NCI-H1436 (cell line): ENCODE measurements around the gene TCP11.
"Not testable (repeated sequence)": the region's sequence is repeated elsewhere in the genome, so short reads cannot be mapped to it uniquely, and the experiment has no call there.

ENCODE experiments used
- DNase-seq: peaks from one replicate; lab custom pipeline; 2025; lab: John Stamatoyannopoulos, UW

Gene TCP11

DNA sequence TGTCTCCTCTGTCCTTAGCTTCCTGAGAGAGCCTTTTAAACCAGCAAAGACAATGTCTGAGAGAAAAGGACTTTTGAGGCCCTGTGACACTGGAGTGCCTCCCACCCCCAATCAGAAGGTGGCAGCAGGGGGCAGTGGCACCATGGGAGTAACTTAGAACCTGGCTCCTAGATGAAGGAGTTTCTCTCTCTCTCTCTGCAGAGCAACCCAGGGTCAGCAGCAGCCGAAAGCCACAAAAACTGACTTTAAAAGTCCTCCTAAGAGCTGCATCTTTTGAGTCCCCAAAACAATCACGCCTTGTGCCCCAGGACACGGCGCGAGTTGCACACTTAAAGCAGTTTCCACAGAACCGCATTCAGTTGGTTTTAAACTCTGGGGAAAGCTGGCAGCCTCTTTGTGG, 5.3 kb upstream of the TCP11 start:
- DNase-seq = peak; percentile 29

DNA sequence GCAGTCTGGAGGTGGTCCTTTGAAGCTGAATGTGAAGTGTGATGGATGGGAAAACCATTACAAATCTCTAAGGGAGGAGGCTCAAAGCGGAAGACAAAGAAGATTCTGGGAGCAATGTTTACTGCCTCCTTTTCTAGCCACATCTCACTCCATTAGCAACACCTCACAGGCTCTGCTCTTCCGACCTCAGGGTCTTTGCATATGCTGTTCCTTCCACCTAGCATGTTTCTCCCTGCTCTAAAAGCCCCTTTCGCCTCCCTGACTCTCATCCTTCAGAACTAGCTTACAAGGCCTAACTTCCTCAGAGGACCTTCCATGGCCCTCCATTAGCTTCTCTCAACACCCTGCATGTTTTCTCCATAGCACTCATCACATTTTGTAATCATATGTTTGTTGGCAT, 4.6 kb upstream of the TCP11 start:
- DNase-seq = no peak

- DNase-seq = no peak
Observed at GRCh38 chr6:35142588-35143569, 1.7 kb upstream of the TCP11 start.

DNA sequence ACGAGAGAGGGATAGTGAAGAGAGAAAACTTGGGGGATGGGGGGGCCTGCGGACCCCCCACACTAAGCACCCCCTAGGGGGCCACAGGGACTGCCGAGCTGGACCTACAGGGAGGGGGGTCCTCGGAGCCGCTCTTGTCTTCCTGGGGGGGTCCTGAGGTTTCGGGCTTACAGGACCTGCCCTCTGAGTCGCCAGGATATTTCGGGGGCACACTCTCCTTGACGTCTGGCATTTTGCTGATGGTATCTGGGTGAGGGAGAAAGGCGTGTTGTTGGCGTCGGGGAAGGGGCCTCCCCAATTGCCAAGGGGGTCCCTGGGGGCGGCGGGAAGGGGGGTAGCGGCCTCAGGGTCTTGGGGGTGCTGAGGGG, 516 bp downstream of the TCP11 start:
- no peak for DNase-seq

- DNase-seq = peak; percentile 62
Observed at GRCh38 chr6:35139924-35140638, 1.1 kb downstream of the TCP11 start.

DNA sequence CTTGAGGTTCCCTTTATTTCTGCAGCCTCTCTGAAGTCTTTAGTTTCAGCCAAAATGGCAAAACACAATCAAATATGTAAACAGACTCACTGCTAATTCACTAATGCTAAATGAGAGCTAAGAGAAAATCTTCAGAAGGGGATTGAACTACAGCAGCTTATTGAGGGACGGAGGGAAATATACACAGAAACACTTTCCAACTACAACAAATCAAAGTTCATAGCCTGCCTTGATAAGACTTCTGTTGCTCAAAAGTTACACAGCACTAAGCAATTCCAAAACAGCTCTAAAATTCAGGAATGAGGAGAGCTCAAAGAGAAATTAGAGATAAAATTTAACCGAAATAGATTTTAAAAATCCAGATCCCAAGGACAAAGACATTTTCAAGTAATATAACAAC, 1.7 kb downstream of the TCP11 start:
- DNase-seq = no peak

DNA sequence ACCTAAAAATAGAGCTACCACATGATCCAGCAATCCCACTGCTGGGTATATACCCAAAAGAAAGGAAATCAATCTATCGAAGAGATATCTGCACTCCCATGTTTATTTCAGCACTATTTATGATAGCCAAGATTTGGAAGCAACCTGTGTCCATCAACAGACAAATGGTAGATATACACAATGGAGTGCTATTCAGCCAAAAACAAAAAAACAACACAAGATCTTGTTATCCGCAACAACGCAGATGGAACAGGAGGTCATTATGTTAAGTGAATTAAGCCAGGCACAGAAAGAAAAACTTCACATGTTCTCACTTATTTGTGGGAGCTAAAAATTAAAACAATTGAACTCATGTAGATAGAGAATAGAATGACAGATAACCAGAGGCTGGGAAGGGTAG, 2.9 kb downstream of the TCP11 start:
- DNase-seq = not testable (repeated sequence)

DNA sequence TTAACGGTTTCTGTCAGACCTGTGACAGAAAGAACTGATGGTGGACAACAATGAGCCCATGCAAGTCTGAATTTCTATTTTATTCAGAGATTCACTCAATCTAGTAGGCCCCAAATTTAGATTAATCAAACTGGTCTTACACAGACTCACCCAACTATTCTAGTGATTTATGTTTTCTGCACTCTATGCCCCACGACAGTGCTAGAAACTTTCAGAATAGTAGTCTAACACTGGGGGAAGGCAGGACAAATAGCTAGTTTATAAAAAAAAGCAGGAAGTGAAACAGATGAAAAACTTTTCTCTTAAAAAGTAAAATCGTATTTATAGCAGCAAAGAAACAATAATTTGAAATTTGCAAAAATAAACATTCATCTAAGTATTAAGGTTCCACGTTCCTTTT, 5.0 kb downstream of the TCP11 start:
- no peak for DNase-seq

GRCh38 chr6:35128496-35128895, 12.6 kb downstream of the TCP11 start:
- no peak for DNase-seq

- no peak for DNase-seq
Observed at GRCh38 chr6:35128042-35128441, 13.1 kb downstream of the TCP11 start.

DNA sequence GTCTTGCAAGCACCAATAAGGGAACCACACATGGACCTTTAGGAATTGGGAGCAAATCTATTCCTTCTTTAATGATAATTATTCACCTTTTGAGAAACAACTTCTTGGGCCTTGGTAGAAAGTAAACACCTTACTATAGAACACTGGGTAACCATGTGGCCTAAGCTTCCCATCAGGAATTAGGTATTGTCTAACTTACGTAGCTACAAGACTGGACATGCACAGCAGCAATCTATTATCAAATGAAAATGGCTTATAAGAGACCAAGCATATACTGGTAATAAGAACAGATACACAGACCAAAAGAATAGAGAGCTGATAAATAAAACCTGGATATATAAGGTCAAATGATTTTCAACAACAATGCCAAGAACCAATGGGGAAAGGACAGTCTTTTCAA, 16.8 kb downstream of the TCP11 start:
- DNase-seq = no peak

DNA sequence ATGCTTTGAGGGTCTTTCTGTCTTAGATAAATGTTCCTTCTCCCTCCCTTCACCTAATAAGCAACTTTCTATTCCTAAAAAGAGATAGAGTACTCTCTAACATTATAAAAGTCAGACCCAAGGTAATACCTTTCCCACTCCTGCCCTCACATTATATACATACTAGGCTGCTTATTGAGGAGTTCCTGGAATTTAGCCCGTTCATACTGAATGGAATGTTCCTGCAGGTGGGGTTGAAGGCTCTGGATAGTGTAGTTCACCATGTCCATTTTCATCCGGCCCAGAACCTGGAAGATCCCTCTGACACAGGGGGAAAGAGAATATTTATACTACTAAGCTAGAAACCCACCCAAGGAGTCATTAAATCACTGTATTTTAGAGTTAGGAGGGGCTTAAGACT, 20.4 kb downstream of the TCP11 start:
- DNase-seq = no peak

DNA sequence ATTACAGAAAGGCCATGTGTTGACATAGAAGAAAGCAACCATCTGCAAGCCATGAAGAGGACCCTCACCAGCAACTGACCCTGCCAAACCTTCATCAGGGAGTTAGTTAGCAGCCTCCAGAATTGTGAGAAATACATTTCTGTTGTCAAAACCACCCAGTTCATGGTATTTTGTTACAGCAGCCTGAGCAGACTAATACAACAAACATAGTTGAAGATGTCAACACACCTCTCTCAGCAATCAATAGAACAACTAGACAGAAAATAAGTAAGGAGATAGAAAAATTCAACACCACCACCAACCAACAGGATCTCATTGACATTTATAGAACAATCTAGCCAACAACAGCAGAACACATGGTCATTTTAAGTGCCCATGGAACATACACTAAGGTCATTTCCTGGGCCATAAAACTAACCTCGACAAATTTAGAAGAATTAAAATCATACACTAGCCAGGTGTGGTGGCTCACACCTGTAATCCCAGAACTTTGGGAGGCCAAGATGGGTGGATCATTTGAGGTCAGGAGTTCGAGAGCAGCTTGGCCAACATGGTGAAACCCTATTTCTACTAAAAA, 32.7 kb downstream of the TCP11 start:
- DNase-seq = no peak

DNA sequence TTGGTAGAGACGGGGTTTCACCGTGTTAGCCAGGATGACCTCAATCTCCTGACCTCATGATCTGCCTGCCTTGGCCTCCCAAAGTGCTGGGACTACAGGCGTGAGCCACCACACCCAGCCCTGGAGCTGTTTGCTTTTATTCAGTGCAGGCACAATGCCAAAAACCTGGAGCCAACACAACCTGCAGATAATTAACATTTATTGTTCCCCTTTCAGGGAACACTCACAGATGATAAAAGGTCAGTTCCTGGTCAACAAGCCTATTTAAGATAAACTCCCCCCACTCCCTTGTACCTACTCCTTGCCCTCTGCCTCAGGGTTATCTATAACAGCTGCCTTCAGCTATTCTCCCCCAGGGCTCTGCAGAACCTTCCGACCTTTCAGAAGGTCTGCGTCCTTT, 33.4 kb downstream of the TCP11 start:
- not testable (repeated sequence) for DNase-seq

GRCh38 chr6:35107208-35107607, 33.9 kb downstream of the TCP11 start:
- not testable (repeated sequence) for DNase-seq

DNA sequence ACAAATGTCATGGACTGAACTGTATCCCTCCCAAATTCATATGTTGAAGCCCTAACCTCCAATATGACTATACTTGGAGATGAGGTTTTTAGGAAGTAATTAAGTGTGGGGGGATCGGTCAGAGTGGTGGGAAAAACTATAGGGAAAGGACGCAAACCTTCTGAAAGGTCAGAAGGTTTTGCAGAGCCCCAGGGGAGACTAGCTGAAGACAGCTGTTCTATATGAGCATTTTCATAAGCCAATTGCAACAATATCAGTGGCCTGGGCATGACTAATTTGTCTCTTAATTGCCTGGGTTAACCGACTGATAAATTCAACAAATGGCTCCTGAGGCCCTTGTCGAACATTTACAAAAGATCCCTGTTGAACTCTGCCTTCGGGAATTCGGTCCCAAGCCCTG, 35.1 kb downstream of the TCP11 start:
- not testable (repeated sequence) for DNase-seq

DNA sequence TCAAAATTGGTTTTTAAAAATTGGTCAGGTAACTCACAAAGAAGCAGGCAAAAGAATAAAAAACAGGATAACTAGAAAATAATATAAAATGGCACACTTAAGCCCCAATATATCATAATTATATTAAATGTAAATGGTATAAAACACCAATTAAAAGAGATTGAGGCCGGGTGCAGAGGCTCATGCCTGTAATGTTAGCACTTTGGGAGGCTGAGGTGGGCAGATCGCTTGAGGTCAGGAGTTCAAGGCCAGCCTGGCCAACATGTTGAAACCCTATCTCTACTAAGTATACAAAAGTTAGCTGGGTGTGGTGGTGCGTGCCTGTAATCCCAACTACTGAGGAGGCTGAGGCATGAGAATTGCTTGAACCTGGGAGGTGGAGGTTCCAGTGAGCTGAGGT, 36.1 kb downstream of the TCP11 start:
- no peak for DNase-seq

GRCh38 chr6:35099116-35099515, 42.0 kb downstream of the TCP11 start:
- DNase-seq = no peak

DNA sequence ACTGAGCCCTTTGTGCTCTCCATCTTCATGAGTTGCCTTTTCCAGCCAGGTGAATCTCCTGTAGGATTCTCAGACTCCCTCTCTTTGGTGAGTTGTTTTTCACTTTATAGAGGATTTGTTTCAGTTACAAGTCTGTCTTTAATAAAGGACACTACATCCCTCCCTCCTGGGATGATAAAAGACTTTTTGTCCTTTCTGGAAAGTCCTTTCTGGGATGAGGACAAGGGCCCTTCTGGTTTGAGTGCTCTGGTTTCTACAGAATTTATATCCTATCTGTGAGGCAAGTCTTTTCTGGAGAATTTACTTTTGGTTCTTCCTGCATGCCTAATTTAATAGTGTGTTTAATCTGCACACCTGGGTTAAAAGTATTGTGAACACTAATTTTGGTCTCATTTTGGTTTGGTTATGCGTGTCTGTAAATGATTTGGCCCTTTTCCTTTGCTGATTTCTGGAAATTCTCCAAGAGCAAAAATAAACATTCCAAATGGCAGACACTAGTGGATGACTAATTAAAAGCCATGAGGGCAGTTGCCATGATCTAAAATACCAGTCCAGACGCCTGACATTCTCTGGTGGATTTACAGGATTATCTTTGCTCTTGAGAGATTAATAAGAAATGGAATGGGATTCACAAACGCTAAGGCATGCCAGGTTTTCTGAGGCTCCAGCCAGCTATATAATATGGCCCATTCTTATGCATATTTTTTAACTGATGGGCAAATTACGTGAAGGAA, 44.8 kb downstream of the TCP11 start:
- no peak for DNase-seq

DNA sequence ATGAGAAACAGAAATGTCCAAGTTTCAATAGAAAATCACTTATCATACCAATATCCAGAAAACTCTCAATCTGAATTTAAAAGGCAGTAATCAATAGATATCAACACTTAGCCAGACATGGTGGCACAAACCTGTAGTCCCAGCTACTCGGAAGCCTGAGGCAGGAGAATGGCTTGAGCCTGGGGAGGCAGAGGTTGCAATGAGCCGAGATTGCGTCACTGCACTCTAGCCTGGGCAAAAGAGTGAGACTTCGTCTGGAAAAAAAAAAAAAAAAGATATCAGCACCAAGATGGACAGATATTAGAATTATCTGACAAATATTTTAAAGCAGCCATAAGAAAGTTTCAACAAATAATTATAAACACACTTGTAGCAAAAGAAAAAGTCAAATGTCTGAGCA, 47.0 kb downstream of the TCP11 start:
- no peak for DNase-seq

DNA sequence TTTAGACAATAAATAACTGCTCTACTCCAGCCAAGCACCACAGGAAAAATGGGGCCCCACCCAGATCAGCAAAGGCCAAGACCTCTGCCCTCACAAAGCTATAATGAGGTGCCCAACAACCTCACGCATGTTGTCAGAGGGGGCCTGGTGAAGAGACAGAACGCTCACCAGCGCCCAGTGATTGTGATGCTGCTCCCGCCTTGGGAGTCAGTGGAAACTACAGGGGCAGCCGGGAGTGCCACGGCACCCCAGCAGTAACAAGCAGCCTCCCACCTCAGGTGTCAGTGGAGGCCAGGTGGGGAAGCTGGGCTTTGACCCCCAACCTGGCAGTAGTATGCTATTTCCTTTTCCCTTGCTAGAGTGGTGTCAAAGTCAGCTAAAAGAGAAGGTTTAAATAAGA, 47.4 kb downstream of the TCP11 start:
- no peak for DNase-seq

GRCh38 chr6:35093118-35093445, 48.1 kb downstream of the TCP11 start:
- DNase-seq = no peak
